CD4-positive, alpha-beta T cell treated with Interleukin-15 for 1 hour (primary cell): ENCODE data around the gene ELP4.

Source experiments
- DNase-seq: peaks from one replicate; pipeline ENCODE4 v3.0.0-alpha.2; 2020

ELP4 gene

GRCh38 chr11:31783252-31783651 lies 273.7 kb downstream of the ELP4 start:
- no peak for DNase-seq

- DNase-seq = no peak
Observed at GRCh38 chr11:31784611-31785010, 275.0 kb downstream of the ELP4 start.

GRCh38 chr11:31786996-31787685 lies 277.6 kb downstream of the ELP4 start:
- no peak for DNase-seq

- no peak for DNase-seq
Observed at GRCh38 chr11:31788085-31788484, 278.5 kb downstream of the ELP4 start.

- DNase-seq = no peak
Observed at GRCh38 chr11:31790649-31791048, 281.1 kb downstream of the ELP4 start.

- DNase-seq = no peak
Observed at GRCh38 chr11:31792036-31792435, 282.5 kb downstream of the ELP4 start.

- no peak for DNase-seq
Observed at GRCh38 chr11:31792456-31792855, 282.9 kb downstream of the ELP4 start.

GRCh38 chr11:31793264-31793663 lies 283.7 kb downstream of the ELP4 start:
- no peak for DNase-seq

- DNase-seq = no peak
Observed at GRCh38 chr11:31794548-31794947, 285.0 kb downstream of the ELP4 start.

- DNase-seq = no peak
Observed at GRCh38 chr11:31795706-31796498, 286.3 kb downstream of the ELP4 start.

GRCh38 chr11:31796499-31797189 lies 287.1 kb downstream of the ELP4 start:
- DNase-seq = no peak

- DNase-seq = no peak
Observed at GRCh38 chr11:31797190-31798056, 287.9 kb downstream of the ELP4 start.

GRCh38 chr11:31798057-31798553 lies 288.5 kb downstream of the ELP4 start:
- no peak for DNase-seq

- no peak for DNase-seq
Observed at GRCh38 chr11:31798554-31799434, 289.2 kb downstream of the ELP4 start.

GRCh38 chr11:31799435-31800397 lies 290.1 kb downstream of the ELP4 start:
- DNase-seq = no peak

GRCh38 chr11:31800398-31801265 lies 291.1 kb downstream of the ELP4 start:
- DNase-seq = no peak

GRCh38 chr11:31801298-31801702 lies 291.7 kb downstream of the ELP4 start:
- no peak for DNase-seq

- DNase-seq = no peak
Observed at GRCh38 chr11:31802000-31802551, 292.5 kb downstream of the ELP4 start.

GRCh38 chr11:31802609-31802989 lies 293.0 kb downstream of the ELP4 start:
- DNase-seq = no peak
